ENCODE measurements around the gene DCAF7. TPM values are rescaled to one million over a fixed set of nuclear protein-coding genes. Genes with fewer than 3 reads are reported as not detected.

The DCAF7 gene
- total RNA-seq, 1 experiment from 2014 or later = 91.5 TPM

DNA sequence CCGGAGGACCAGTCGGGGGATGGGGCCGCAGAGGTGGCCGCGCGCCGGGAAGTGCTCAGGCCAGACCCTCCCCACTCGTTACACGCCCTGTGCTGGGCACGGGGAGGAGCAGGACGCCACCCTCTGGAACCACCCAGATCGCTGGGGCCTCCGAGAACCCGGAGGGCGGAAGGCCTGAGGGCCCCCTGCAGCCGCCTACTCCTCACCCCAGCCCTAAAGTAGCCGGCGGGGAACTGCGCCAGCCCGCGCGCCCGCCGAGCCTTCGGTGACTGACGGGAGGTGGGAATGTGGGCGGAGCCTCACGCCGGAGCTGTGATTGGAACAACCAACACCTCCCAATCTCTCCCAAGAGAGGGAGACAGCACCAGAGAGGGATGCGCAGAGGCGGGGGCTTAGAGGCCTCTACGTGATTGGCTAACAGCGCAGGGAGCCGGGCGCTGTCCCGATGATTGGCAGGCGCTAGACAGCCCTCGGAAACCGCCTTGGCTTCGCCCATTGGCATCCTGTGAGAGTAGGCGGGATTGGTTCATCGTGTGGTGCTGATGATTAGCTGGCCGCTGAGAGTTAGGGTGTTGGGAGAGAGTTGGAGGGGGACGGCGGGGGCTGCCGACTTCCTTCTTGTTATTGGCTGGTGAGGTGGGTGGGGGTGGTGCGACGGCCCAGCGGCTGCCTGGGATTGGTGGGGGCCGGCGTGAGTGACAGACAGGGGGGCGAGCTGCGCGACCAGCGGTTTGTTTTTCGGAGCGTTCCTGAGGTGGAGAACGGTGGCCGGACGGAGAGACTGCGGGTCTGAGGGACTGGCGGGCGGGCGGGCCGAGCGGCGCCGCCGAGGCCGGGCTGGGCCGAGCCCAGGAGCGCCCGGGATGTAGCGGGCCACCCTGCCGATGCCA lies 71.7 kb downstream of the DCAF7 start, which contains the start of gene MAP3K3 (continued):
- peak; percentile 49; the same call in 1 of the 2 replicates for TF ChIP-seq ZNF219 (CRISPR knock-in tag; IDR thresholded peaks at IDR 0.05; ENCODE audit: borderline replicate concordance)
- TF ChIP-seq, protein P1, sequence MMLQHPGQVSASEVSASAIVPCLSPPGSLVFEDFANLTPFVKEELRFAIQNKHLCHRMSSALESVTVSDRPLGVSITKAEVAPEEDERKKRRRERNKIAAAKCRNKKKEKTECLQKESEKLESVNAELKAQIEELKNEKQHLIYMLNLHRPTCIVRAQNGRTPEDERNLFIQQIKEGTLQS (CRISPR knock-in tag; conservative IDR thresholded peaks at IDR 0.05) = no peak
- TF ChIP-seq GRHL2 (CRISPR knock-in tag; IDR thresholded peaks at IDR 0.05; ENCODE audit: insufficient replicate concordance, severe bottlenecking) = no peak
- TF ChIP-seq, protein P2, sequence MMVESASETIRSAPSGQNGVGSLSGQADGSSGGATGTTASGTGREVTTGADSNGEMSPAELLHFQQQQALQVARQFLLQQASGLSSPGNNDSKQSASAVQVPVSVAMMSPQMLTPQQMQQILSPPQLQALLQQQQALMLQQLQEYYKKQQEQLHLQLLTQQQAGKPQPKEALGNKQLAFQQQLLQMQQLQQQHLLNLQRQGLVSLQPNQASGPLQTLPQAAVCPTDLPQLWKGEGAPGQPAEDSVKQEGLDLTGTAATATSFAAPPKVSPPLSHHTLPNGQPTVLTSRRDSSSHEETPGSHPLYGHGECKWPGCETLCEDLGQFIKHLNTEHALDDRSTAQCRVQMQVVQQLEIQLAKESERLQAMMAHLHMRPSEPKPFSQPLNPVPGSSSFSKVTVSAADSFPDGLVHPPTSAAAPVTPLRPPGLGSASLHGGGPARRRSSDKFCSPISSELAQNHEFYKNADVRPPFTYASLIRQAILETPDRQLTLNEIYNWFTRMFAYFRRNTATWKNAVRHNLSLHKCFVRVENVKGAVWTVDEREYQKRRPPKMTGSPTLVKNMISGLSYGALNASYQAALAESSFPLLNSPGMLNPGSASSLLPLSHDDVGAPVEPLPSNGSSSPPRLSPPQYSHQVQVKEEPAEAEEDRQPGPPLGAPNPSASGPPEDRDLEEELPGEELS (CRISPR knock-in tag; IDR thresholded peaks at IDR 0.05) = peak; percentile 67
- TF ChIP-seq GABPB1 (CRISPR knock-in tag; IDR thresholded peaks at IDR 0.05) = peak; percentile 57; the same call in 1 of the 2 replicates
- no peak for TF ChIP-seq ATF1 (CRISPR knock-in tag; IDR thresholded peaks at IDR 0.05)
- no peak for TF ChIP-seq MLX (CRISPR knock-in tag; IDR thresholded peaks at IDR 0.05)
- peak; percentile 88; the same call in 1 of the 2 replicates for TF ChIP-seq ZNF232 (CRISPR knock-in tag; IDR thresholded peaks at IDR 0.05)
- TF ChIP-seq USF1 (CRISPR knock-in tag; IDR thresholded peaks at IDR 0.05) = peak; percentile 71; the same call in 1 of the 2 replicates
- no peak; the same call in 1 of the 2 replicates for TF ChIP-seq USF2 (CRISPR knock-in tag; IDR thresholded peaks at IDR 0.05)
- TF ChIP-seq ATF6 (CRISPR knock-in tag; IDR thresholded peaks at IDR 0.05) = no peak
- TF ChIP-seq NR3C1 (CRISPR knock-in tag; conservative IDR thresholded peaks at IDR 0.05; ENCODE audit: low read depth) = no peak
- TF ChIP-seq TEAD1 (CRISPR knock-in tag; IDR thresholded peaks at IDR 0.05) = peak; percentile 86; the same call in 1 of the 2 replicates
- TF ChIP-seq KAT7 (CRISPR knock-in tag; IDR thresholded peaks at IDR 0.05; ENCODE audit: borderline replicate concordance) = peak; percentile 36; the same call in 1 of the 2 replicates
- peak; percentile 82 for TF ChIP-seq MAX (CRISPR knock-in tag; IDR thresholded peaks at IDR 0.05)
- TF ChIP-seq, protein P3, sequence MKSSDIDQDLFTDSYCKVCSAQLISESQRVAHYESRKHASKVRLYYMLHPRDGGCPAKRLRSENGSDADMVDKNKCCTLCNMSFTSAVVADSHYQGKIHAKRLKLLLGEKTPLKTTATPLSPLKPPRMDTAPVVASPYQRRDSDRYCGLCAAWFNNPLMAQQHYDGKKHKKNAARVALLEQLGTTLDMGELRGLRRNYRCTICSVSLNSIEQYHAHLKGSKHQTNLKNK (CRISPR knock-in tag; IDR thresholded peaks at IDR 0.05) = no peak
- no peak for TF ChIP-seq AR (CRISPR knock-in tag; IDR thresholded peaks at IDR 0.05)
- no peak for TF ChIP-seq ZNF425 (CRISPR knock-in tag; conservative IDR thresholded peaks at IDR 0.05)
- peak; percentile 80 for TF ChIP-seq NFYB (CRISPR knock-in tag; conservative IDR thresholded peaks at IDR 0.05; ENCODE audit: low read depth)

All from WTC11 (cell line).